ENCODE measurements around the gene SCN3B. TPM values are rescaled to one million over a fixed set of nuclear protein-coding genes. Genes with fewer than 3 reads are reported as not detected.

Gene SCN3B
- total and polyA plus RNA-seq, 2 of the 13 experiments (the other 11 are each of a cell fraction or from before 2014, with no cell fraction given), result 0.07 to 0.11 TPM

DNA sequence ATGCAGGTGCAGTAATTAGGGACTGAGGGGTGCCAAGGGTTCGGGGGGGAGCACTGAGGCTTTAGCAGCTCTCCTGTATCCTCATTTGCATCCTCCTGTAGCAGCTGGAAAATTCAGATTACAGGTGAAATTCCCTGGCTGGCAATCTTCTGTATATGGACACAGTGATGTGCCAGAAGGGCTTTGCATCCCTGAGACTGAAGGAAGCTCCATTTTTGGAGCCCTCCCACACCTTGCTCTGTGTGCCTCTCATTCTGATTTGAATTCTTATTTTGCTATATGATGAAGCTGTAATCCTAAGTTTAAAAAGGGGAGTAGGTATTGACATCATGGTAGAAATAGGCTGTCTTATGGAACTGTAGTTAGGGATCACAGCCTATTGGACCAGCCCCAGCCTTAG lies 46.6 kb downstream of the SCN3B start (continued):
- TF ChIP-seq TEAD3 (CRISPR knock-in tag; optimal IDR thresholded peaks at IDR 0.05; ENCODE audit: borderline replicate concordance), result no peak
- no peak for TF ChIP-seq MIXL1 (CRISPR knock-in tag; IDR thresholded peaks at IDR 0.05)
- TF ChIP-seq ZNF777 (CRISPR knock-in tag; IDR thresholded peaks at IDR 0.05), result no peak

DNA sequence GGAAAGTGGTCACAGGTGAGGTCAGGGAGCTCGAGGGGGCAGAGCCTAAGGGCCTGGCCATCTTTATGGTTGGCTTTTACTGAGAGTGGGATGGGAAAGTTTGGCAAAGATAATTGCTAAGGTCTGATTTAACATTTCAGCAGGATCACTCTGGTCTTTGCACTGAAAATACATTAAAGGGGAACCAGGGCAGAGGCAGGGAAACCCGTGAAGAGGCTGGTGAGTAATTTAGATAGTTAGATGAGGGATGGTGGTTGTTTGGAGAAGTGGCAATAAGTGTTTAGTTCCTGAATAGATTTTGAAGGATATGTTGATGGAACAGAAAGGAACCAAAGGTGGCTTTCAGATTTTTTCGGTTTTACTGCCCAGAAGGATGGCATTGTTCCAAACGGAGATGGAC lies 50.8 kb downstream of the SCN3B start:
- no peaks in the 10 kb centered on the region for H3K79me2 ChIP-seq (ENCODE audit: insufficient read depth, low read length)
- no peaks in the 10 kb centered on the region for H3K4me1 ChIP-seq (ENCODE audit: insufficient read depth, low read length)
- BruUV-seq (replicated peaks), result no TSS peak
- no peak for FAIRE-seq
- no peak overlapping the region for H3K27ac ChIP-seq (ENCODE audit: extremely low read length, insufficient read depth, low read length)
- no peak overlapping the region for H3K4me3 ChIP-seq (replicated peaks in 1 of 3; ENCODE audit: insufficient read depth in 1 of 3, low read depth in 2 of 3, low read length in 3 of 3)
- 52% methylated on average over 4 of the region's 4 CpGs for WGBS (ENCODE audit: low lambda C conversion rate)
- H3K4me2 ChIP-seq (ENCODE audit: low read depth, low read length), result no peak overlapping the region
- no peak overlapping the region for H2AFZ ChIP-seq (ENCODE audit: low read length)
- H3K27me3 ChIP-seq (ENCODE audit: control insufficient read depth in 1 of 2, insufficient read depth in 2 of 2, low read length in 2 of 2), result no peaks in the 10 kb centered on the region
- no peak overlapping the region for H3K9ac ChIP-seq (ENCODE audit: insufficient read depth, low read depth, low read length)
- ChIA-PET CTCF (ENCODE audit: low intra/inter-chr PET ratio, low total read pairs) (no interaction called here), POLR2A (no interaction called here)
- intact Hi-C loops (cut with micrococcal nuclease; ENCODE audit: unreplicated experiment), result no loop called here
- H4K20me1 ChIP-seq (ENCODE audit: insufficient read depth, low read length), result no peaks in the 10 kb centered on the region
- DNase-seq (ENCODE audit: low spot score), result no peak
- no peaks in the 10 kb centered on the region for H3K9me3 ChIP-seq (ENCODE audit: low read length)
- TF ChIP-seq HDAC2 (CRISPR knock-in tag; IDR thresholded peaks at IDR 0.05) (no peak), RFXAP (CRISPR knock-in tag; IDR thresholded peaks at IDR 0.05; ENCODE audit: borderline replicate concordance) (no peak)
- no peaks in the 10 kb centered on the region for H3K36me3 ChIP-seq (replicated peaks in 1 of 2; ENCODE audit: control insufficient read depth in 1 of 2, insufficient read depth in 2 of 2, low read length in 2 of 2)
- no peak for ATAC-seq
- in situ Hi-C loops (cut with HindIII; ENCODE audit: extremely low pct_ligation_motif_present, low pct_unique_long_range_greater_than_20kb), result no loop called here

DNA sequence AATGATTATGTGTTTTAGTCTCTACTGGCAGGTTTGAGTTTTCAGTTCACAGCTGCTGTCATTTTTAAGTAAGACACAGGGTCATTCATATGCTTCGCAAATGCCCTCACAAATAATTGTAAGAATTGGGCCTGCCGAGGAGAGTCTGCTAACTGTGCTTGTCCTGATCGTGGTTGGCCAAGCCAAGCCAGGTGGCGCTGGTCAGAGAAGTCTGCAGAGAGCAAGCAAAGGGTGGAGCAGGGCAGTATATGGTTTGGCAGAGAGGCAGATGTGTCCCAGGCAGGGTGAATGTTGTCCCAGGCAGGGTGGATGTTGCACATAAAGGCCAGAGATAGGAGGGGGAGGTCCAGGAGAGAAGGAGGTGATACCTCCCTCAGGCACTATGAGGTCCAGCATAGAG lies 52.7 kb downstream of the SCN3B start:
- Histone ChIP-seq H3K4me3 (replicated peaks in 1 of 3; ENCODE audit: insufficient read depth in 1 of 3, low read depth in 2 of 3, low read length in 3 of 3) (no peak overlapping the region), H3K36me3 (replicated peaks in 1 of 2; ENCODE audit: control insufficient read depth in 1 of 2, insufficient read depth in 2 of 2, low read length in 2 of 2) (no peaks in the 10 kb centered on the region), H3K4me2 (ENCODE audit: low read depth, low read length) (no peak overlapping the region), H4K20me1 (ENCODE audit: insufficient read depth, low read length) (no peaks in the 10 kb centered on the region), H3K9me3 (ENCODE audit: low read length) (no peaks in the 10 kb centered on the region), H3K4me1 (ENCODE audit: insufficient read depth, low read length) (no peaks in the 10 kb centered on the region), H2AFZ (ENCODE audit: low read length) (no peak overlapping the region), H3K27ac (ENCODE audit: extremely low read length, insufficient read depth, low read length) (no peak overlapping the region), H3K27me3 (ENCODE audit: control insufficient read depth in 1 of 2, insufficient read depth in 2 of 2, low read length in 2 of 2) (no peaks in the 10 kb centered on the region), H3K79me2 (ENCODE audit: insufficient read depth, low read length) (no peaks in the 10 kb centered on the region), H3K9ac (ENCODE audit: insufficient read depth, low read depth, low read length) (no peak overlapping the region)
- DNase-seq (ENCODE audit: low spot score) (no peak), ATAC-seq (no peak), FAIRE-seq (no peak)
- intact Hi-C loops (cut with micrococcal nuclease; ENCODE audit: unreplicated experiment) (no loop called here), in situ Hi-C loops (cut with HindIII; ENCODE audit: extremely low pct_ligation_motif_present, low pct_unique_long_range_greater_than_20kb) (no loop called here)
- CTCF ChIA-PET (ENCODE audit: low intra/inter-chr PET ratio, low total read pairs), result no interaction called here
- WGBS (ENCODE audit: low lambda C conversion rate), result 89% methylated on average over 4 of the region's 4 CpGs
- BruUV-seq (replicated peaks), result no TSS peak
- POLR2A ChIA-PET, result no interaction called here
- TF ChIP-seq, protein P1, sequence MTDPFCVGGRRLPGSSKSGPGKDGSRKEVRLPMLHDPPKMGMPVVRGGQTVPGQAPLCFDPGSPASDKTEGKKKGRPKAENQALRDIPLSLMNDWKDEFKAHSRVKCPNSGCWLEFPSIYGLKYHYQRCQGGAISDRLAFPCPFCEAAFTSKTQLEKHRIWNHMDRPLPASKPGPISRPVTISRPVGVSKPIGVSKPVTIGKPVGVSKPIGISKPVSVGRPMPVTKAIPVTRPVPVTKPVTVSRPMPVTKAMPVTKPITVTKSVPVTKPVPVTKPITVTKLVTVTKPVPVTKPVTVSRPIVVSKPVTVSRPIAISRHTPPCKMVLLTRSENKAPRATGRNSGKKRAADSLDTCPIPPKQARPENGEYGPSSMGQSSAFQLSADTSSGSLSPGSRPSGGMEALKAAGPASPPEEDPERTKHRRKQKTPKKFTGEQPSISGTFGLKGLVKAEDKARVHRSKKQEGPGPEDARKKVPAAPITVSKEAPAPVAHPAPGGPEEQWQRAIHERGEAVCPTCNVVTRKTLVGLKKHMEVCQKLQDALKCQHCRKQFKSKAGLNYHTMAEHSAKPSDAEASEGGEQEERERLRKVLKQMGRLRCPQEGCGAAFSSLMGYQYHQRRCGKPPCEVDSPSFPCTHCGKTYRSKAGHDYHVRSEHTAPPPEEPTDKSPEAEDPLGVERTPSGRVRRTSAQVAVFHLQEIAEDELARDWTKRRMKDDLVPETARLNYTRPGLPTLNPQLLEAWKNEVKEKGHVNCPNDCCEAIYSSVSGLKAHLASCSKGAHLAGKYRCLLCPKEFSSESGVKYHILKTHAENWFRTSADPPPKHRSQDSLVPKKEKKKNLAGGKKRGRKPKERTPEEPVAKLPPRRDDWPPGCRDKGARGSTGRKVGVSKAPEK (CRISPR knock-in tag; IDR thresholded peaks at IDR 0.05; ENCODE audit: borderline replicate concordance), result no peak
- TF ChIP-seq MED8 (CRISPR knock-in tag; IDR thresholded peaks at IDR 0.05; ENCODE audit: insufficient replicate concordance) (no peak), ZNF282 (IDR thresholded peaks at IDR 0.05; ENCODE audit: partially characterized antibody) (no peak), KMT2A (CRISPR knock-in tag; IDR thresholded peaks at IDR 0.05) (no peak), ZNF33B (CRISPR knock-in tag; IDR thresholded peaks at IDR 0.05) (no peak), ZBTB3 (CRISPR knock-in tag; IDR thresholded peaks at IDR 0.05; ENCODE audit: borderline replicate concordance, low read depth) (no peak), GTF2F1 (IDR thresholded peaks at IDR 0.05; ENCODE audit: low read length) (no peak), KAT7 (CRISPR knock-in tag; IDR thresholded peaks at IDR 0.05; ENCODE audit: borderline replicate concordance) (no peak), DPF2 (CRISPR knock-in tag; IDR thresholded peaks at IDR 0.05; ENCODE audit: borderline replicate concordance, low read depth) (no peak), ZFP37 (CRISPR knock-in tag; IDR thresholded peaks at IDR 0.05; ENCODE audit: borderline replicate concordance) (no peak)
- TF ChIP-seq, protein P2, sequence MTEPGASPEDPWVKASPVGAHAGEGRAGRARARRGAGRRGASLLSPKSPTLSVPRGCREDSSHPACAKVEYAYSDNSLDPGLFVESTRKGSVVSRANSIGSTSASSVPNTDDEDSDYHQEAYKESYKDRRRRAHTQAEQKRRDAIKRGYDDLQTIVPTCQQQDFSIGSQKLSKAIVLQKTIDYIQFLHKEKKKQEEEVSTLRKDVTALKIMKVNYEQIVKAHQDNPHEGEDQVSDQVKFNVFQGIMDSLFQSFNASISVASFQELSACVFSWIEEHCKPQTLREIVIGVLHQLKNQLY (CRISPR knock-in tag; IDR thresholded peaks at IDR 0.05), result no peak
